Vagina (tissue), 2 donors: ENCODE measurements around the gene SLAMF6.

Experiments
- POLR2A ChIP-seq, 2 donors: fragments of 450-650 bp; IDR thresholded peaks; one replicate each; pipeline ENCODE4 v1.6.1; 2017; ENCODE audit warnings: antibody characterized with exemption in 2 of 2, mild to moderate bottlenecking in 2 of 2, moderate library complexity in 2 of 2
- TF ChIP-seq, protein P1 (sequence below), 3 experiments: fragments of 450-650 bp in 2 of 3; fragments of 200-600 bp in 1 of 3; sonication (generic) in 1 of 3; IDR thresholded peaks; one replicate each; pipeline ENCODE4 v1.5.1; 2017 to 2019; ENCODE audit warnings: antibody characterized with exemption in 3 of 3, mild to moderate bottlenecking in 2 of 3, moderate library complexity in 2 of 3

DNA sequence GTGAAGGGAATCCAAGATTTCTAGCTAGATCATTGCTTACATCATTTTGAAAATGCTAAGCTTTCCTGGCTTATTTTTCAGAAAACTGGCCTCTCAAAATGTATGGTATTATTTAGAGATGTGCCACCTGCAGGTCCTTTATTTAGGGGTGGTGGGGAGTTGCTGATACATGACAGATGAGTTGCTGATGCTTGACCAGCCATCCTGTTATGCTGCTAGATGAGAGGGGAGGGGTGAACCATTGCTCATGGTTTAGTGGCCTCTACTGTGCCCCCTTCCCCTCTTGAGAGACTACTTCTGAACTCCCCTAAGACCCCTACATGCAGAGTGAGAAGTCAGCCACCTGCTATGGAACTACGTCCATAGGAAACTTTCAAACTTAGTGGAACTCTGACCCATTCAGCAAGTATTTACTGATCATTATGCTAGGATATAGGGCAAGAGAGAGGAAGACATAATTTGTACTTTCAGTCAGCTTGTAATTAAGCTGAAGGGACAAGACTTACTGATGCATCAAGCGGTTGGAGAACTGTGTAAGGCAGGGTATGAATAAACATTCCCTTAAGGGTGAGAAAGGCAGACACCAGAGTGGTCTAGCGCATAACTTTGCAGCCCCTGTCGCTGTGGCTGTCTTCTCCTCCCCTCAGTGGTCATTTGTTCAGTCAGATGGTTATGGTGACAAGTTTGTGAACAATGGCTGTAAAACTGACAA is 34.6 kb downstream of the SLAMF6 start:
- TF ChIP-seq POLR2A (IDR thresholded peaks at IDR 0.05) = no peak
- TF ChIP-seq, protein P1, sequence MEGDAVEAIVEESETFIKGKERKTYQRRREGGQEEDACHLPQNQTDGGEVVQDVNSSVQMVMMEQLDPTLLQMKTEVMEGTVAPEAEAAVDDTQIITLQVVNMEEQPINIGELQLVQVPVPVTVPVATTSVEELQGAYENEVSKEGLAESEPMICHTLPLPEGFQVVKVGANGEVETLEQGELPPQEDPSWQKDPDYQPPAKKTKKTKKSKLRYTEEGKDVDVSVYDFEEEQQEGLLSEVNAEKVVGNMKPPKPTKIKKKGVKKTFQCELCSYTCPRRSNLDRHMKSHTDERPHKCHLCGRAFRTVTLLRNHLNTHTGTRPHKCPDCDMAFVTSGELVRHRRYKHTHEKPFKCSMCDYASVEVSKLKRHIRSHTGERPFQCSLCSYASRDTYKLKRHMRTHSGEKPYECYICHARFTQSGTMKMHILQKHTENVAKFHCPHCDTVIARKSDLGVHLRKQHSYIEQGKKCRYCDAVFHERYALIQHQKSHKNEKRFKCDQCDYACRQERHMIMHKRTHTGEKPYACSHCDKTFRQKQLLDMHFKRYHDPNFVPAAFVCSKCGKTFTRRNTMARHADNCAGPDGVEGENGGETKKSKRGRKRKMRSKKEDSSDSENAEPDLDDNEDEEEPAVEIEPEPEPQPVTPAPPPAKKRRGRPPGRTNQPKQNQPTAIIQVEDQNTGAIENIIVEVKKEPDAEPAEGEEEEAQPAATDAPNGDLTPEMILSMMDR (IDR thresholded peaks at IDR 0.05) = no peak
